ENCODE measurements around the gene WDPCP.
"Not testable (repeated sequence)": the region's sequence is repeated elsewhere in the genome, so short reads cannot be mapped to it uniquely, and the experiment has no call there.

WDPCP gene

GRCh38 chr2:63589148-63589958, 1.1 kb upstream of the WDPCP start:
- DNase-seq = no peak

- no peak for DNase-seq
Observed at GRCh38 chr2:63587814-63588384, 378 bp downstream of the WDPCP start.

- DNase-seq = no peak
Observed at GRCh38 chr2:63582873-63583272, 5.4 kb downstream of the WDPCP start.

- DNase-seq = peak; percentile 78
Observed at GRCh38 chr2:63581298-63581961, 6.8 kb downstream of the WDPCP start.

- no peak for DNase-seq
Observed at GRCh38 chr2:63580651-63581297, 7.5 kb downstream of the WDPCP start.

GRCh38 chr2:63578767-63579166, 9.5 kb downstream of the WDPCP start:
- DNase-seq = no peak

GRCh38 chr2:63576546-63576945, 11.7 kb downstream of the WDPCP start:
- no peak for DNase-seq

- not testable (repeated sequence) for DNase-seq
Observed at GRCh38 chr2:63573726-63574345, 14.4 kb downstream of the WDPCP start.

GRCh38 chr2:63573026-63573425, 15.3 kb downstream of the WDPCP start:
- not testable (repeated sequence) for DNase-seq

- no peak for DNase-seq
Observed at GRCh38 chr2:63572001-63572400, 16.3 kb downstream of the WDPCP start.

- no peak for DNase-seq
Observed at GRCh38 chr2:63571291-63571690, 17.0 kb downstream of the WDPCP start.

- no peak for DNase-seq
Observed at GRCh38 chr2:63569740-63570139, 18.5 kb downstream of the WDPCP start.

GRCh38 chr2:63562751-63563150, 25.5 kb downstream of the WDPCP start:
- no peak for DNase-seq

GRCh38 chr2:63558922-63559321, 29.4 kb downstream of the WDPCP start:
- not testable (repeated sequence) for DNase-seq

- DNase-seq = not testable (repeated sequence)
Observed at GRCh38 chr2:63557819-63558218, 30.5 kb downstream of the WDPCP start.

- DNase-seq = no peak
Observed at GRCh38 chr2:63555931-63556330, 32.3 kb downstream of the WDPCP start.

- no peak for DNase-seq
Observed at GRCh38 chr2:63555299-63555698, 33.0 kb downstream of the WDPCP start.

- peak; percentile 56 for DNase-seq
Observed at GRCh38 chr2:63553049-63553448, 35.2 kb downstream of the WDPCP start.

GRCh38 chr2:63545023-63545422, 43.3 kb downstream of the WDPCP start:
- no peak for DNase-seq

- DNase-seq = no peak
Observed at GRCh38 chr2:63544017-63544627, 44.2 kb downstream of the WDPCP start.

- peak; percentile 22 for DNase-seq
Observed at GRCh38 chr2:63539416-63540162, 48.7 kb downstream of the WDPCP start.

GRCh38 chr2:63538390-63538789, 49.9 kb downstream of the WDPCP start:
- DNase-seq = no peak

Data from NCI-H226 (cell line).